Body of pancreas (tissue), 4 donors: ENCODE data around the gene DYRK2.

Experiments
- CTCF ChIP-seq, 7 experiments: fragments of 450-650 bp in 4 of 7; fragments of 200-600 bp in 3 of 7; sonication (generic) in 3 of 7; IDR thresholded peaks; one replicate each; pipeline ENCODE4 v1.5.1; 2016 to 2019; ENCODE audit warnings: antibody characterized with exemption in 7 of 7
- POLR2A ChIP-seq, 3 donors: fragments of 450-650 bp; IDR thresholded peaks; one replicate each; pipeline ENCODE4 v1.6.1; 2016; ENCODE audit warnings: antibody characterized with exemption in 3 of 3, mild to moderate bottlenecking in 2 of 3

GRCh38 chr12:67633708-67634107 is 14.8 kb upstream of the DYRK2 start:
- TF ChIP-seq POLR2A (IDR thresholded peaks at IDR 0.05) (no peak), CTCF (IDR thresholded peaks at IDR 0.05) (no peak)
